Kidney (tissue), 14 donors: ENCODE data around the gene MYCBP2. TPM values are rescaled to one million over a fixed set of nuclear protein-coding genes. Genes with fewer than 3 reads are reported as not detected.

Source experiments
- DNase-seq, 5 donors: peaks; one replicate each; pipeline ENCODE4 v3.0.0-alpha.2; 2013 to 2020
- FAIRE-seq: peaks from 2 replicates; lab custom pipeline; 2012; peaks lifted over from hg19 to GRCh38; lab: Jason Lieb, UNC
- H3K27ac ChIP-seq, 2 donors: one replicate each; pipeline ENCODE4 v1.7.0; 2013; ENCODE audit warnings: low read depth in 2 of 2, low read length in 2 of 2, inconsistent platforms in 1 of 2
- H3K27me3 ChIP-seq: one replicate; pipeline ENCODE4 v1.7.1; 2013; ENCODE audit warnings: low read length, inconsistent platforms; ENCODE audit not compliant: control insufficient read depth, insufficient read depth
- H3K36me3 ChIP-seq, 3 donors: one replicate each; pipeline versions ENCODE4 v1.7.0 to v1.7.1; 2013; ENCODE audit warnings: low read length in 3 of 3, control low read depth in 1 of 3, inconsistent platforms in 1 of 3; ENCODE audit not compliant: insufficient read depth in 3 of 3, control insufficient read depth in 2 of 3
- H3K4me1 ChIP-seq, 3 donors: one replicate each; pipeline versions ENCODE4 v1.7.0 to v1.7.1; 2013; ENCODE audit warnings: low read length in 3 of 3, inconsistent platforms in 1 of 3, low read depth in 1 of 3; ENCODE audit not compliant: control insufficient read depth in 2 of 3, insufficient read depth in 2 of 3
- H3K4me3 ChIP-seq, 3 donors: one replicate each; pipeline versions ENCODE4 v1.7.0 to v1.8.1; 2013; ENCODE audit warnings: low read length in 3 of 3, control low read depth in 1 of 3, inconsistent platforms in 1 of 3
- H3K9ac ChIP-seq, 3 donors: one replicate each; pipeline versions ENCODE4 v1.7.0 to v1.7.1; 2013; ENCODE audit warnings: low read length in 3 of 3, control low read depth in 1 of 3, inconsistent platforms in 1 of 3
- H3K9me3 ChIP-seq, 3 donors: one replicate each; pipeline versions ENCODE4 v1.7.0 to v1.7.1; 2013; ENCODE audit warnings: low read length in 3 of 3, control low read depth in 1 of 3, inconsistent platforms in 1 of 3; ENCODE audit not compliant: control insufficient read depth in 2 of 3, insufficient read depth in 1 of 3
- intact Hi-C: fragments of 100-400 bp; cut with DNase I; formaldehyde crosslinking; loops from one replicate; pipeline ENCODE4 v1.11.1; 2022
- polyA plus RNA-seq: library from polyadenylated mRNA; stranded (reverse); fragments of 350-450 nt; fragmentation: Illumina TruSeq; extraction: RNeasy Lipid Tissue Mini Kit (QIAGEN cat#74804); gene quantifications from one replicate; pipeline ENCODE4 v1.2.3, GENCODE V29; 2014; ENCODE audit warnings: low read depth, low replicate concordance; ENCODE audit not compliant: insufficient read depth
- total RNA-seq: library from RNA; stranded (reverse); fragmentation: NEBNext Ultra II Directional; extraction: Animal tissue kit (Norgen Biotek cat#: 25700); gene quantifications from one replicate; pipeline ENCODE4 v1.2.1, GENCODE V29; 2021
- TF ChIP-seq, protein P1 (sequence below): IDR thresholded peaks from 3 replicates; pipeline ENCODE4 v1.5.1; 2012; ENCODE audit warnings: mild to moderate bottlenecking, moderate library complexity, borderline replicate concordance; ENCODE audit not compliant: insufficient read depth; ENCODE audit errors: extremely low read depth
- donor health status: control.
- donor health status: control.
- donor health status: control.
- donor health status: control.
- donor health status: control.
- donor health status: DM: yes; HTN: yes; CAD: no.
- donor health status: Normal renal cell carcinoma (clear cell type).

MYCBP2 gene
- total and polyA plus RNA-seq, 2 donors from 2014 or later: 14.5 to 96.4 TPM

DNA sequence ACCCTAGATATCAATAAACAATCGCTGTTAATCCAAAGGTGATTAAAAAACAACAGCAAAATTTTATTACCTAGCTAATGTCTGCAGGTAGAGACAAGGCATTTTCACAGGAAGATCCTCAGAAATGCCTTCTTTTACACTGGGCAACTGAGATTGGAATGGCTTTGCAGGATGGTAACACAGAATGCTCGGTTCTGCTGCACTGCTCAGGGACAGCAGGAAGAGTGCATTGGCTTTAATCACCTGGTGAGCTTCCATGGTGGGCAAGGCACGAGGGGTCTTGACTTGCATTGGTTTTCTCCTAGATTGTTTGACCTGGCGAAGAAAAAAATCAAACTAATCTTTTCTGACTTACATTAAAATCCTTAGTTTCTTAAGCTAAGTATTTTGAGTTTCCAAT lies 231.6 kb downstream of the MYCBP2 start:
- TF ChIP-seq, protein P1, sequence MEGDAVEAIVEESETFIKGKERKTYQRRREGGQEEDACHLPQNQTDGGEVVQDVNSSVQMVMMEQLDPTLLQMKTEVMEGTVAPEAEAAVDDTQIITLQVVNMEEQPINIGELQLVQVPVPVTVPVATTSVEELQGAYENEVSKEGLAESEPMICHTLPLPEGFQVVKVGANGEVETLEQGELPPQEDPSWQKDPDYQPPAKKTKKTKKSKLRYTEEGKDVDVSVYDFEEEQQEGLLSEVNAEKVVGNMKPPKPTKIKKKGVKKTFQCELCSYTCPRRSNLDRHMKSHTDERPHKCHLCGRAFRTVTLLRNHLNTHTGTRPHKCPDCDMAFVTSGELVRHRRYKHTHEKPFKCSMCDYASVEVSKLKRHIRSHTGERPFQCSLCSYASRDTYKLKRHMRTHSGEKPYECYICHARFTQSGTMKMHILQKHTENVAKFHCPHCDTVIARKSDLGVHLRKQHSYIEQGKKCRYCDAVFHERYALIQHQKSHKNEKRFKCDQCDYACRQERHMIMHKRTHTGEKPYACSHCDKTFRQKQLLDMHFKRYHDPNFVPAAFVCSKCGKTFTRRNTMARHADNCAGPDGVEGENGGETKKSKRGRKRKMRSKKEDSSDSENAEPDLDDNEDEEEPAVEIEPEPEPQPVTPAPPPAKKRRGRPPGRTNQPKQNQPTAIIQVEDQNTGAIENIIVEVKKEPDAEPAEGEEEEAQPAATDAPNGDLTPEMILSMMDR: no peak
- H3K4me1 ChIP-seq: peaks cover 0 to 2% (median 0%) of the 10 kb centered on the region in 3 donors
- DNase-seq: no peak
- no peak for FAIRE-seq
- H3K27ac ChIP-seq: no peak overlapping the region
- intact Hi-C loops: no loop called here
- no peaks in the 10 kb centered on the region for H3K9me3 ChIP-seq
- H3K36me3 ChIP-seq: peaks cover 5 to 24% (median 6%) of the 10 kb centered on the region in 3 donors
- H3K9ac ChIP-seq: no peak overlapping the region
- no peak overlapping the region for H3K4me3 ChIP-seq
- no peaks in the 10 kb centered on the region for H3K27me3 ChIP-seq

DNA sequence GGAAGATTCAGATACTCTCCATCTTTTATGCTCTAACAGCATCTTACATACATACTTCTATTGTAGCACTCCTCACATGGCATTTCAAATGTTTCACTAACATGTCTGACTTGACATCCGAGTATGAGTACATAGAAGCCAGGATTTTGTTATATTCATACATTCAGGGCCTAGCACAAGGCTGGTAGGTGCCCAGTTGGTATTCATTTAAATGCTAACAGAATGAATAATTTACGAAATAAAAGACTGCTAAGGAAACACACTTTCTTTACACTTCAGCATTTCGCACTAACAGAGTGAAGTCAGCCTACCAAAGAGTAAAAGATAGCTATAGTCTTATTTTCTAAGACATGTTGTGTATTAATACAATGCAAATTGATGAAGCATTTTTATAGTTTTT lies 232.1 kb downstream of the MYCBP2 start:
- H3K9me3 ChIP-seq: no peaks in the 10 kb centered on the region
- DNase-seq (no peak), FAIRE-seq (no peak)
- H3K9ac ChIP-seq: no peak overlapping the region
- intact Hi-C loops: no loop called here
- H3K4me3 ChIP-seq: no peak overlapping the region
- H3K27me3 ChIP-seq: no peaks in the 10 kb centered on the region
- H3K36me3 ChIP-seq: peaks cover 5 to 24% (median 6%) of the 10 kb centered on the region in 3 donors
- H3K4me1 ChIP-seq: peaks cover 0 to 2% (median 0%) of the 10 kb centered on the region in 3 donors
- no peak overlapping the region for H3K27ac ChIP-seq
- TF ChIP-seq, protein P1: no peak

DNA sequence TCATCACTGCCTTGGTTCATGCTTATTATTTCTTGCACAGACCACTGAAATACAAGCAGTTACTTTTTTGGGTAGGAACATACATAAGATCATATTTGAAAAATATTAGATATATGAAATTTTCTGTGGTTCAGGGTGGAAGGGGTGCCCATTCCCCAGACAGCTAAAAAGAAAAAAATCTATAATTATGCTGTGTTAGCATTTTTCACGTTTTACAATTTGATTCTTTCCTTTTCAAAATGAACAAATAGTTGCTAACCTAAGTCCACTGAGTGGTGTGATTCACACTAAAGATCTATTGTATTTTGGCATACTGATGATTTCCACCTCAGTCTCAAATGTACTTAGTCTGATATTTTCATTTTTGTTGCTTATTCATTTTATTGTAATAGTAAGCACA lies 233.2 kb downstream of the MYCBP2 start:
- Histone ChIP-seq H3K27ac (no peak overlapping the region), H3K9me3 (no peaks in the 10 kb centered on the region), H3K4me1 (no peaks in the 10 kb centered on the region), H3K9ac (no peak overlapping the region), H3K4me3 (no peak overlapping the region), H3K27me3 (no peaks in the 10 kb centered on the region), H3K36me3 (peaks cover 5 to 24% (median 6%) of the 10 kb centered on the region in 3 donors)
- DNase-seq (no peak), FAIRE-seq (no peak)
- TF ChIP-seq, protein P1: no peak
- intact Hi-C loops: no loop called here

DNA sequence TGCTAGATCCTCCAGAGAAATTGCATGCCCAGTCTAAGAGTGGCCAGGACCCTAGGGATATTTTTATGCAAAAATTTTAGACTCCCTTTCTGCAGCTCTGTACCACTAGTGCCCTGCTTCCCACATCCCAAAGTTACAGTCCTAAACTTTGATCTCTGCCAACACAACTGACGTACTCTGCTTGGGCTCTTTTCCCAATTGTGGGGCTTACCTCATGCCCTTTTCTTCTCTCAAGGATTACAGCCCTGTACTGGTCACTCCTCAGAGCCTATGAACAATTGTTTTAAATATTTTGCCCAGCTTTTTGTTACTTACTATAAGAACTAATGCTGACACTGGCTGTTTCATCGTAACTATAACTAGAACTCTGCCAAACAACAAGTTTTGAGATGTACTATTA lies 242.1 kb downstream of the MYCBP2 start:
- intact Hi-C loops: no loop called here

More for the DNA sequence above, 242.1 kb downstream of the MYCBP2 start:
- no peak overlapping the region for H3K9ac ChIP-seq
- H3K36me3 ChIP-seq: peaks cover 0 to 39% (median 22%) of the 10 kb centered on the region in 3 donors
- DNase-seq (no peak), FAIRE-seq (no peak)
- TF ChIP-seq, protein P1: no peak
- no peak overlapping the region for H3K4me3 ChIP-seq
- H3K4me1 ChIP-seq: no peaks in the 10 kb centered on the region
- H3K9me3 ChIP-seq: no peaks in the 10 kb centered on the region
- H3K27ac ChIP-seq: no peak overlapping the region
- no peaks in the 10 kb centered on the region for H3K27me3 ChIP-seq
